Adipose tissue (tissue), 3 donors: ENCODE results near the gene RASA3. TPM values are rescaled to one million over a fixed set of nuclear protein-coding genes. Genes with fewer than 3 reads are reported as not detected.

Experiments
- H3K27ac ChIP-seq: one replicate; pipeline ENCODE4 v1.5.1; 2013; ENCODE audit warnings: low read depth, low read length
- WGBS, 3 donors: extraction: QIAGEN DNeasy Blood & Tissue Kit; methylation state at CpG; one replicate each; pipeline ENCODE4 v1.1.7; 2013; 5-methylcytosine and 5-hydroxymethylcytosine counted together
- polyA plus RNA-seq, 3 donors: library from polyadenylated mRNA; stranded (reverse); fragments of 200-250 nt; gene quantifications; one replicate each; pipeline ENCODE4 v1.2.3, GENCODE V29; 2013
- donor health status: healthy with polysubstance abuse.
- donor health status: Bipolar disorder and iron deficiency.
- donor health status: healthy.

Gene RASA3
- polyA plus RNA-seq, 3 donors: 14.8 to 62.0 (median 20.9) TPM

GRCh38 chr13:114067886-114068651 lies 64.4 kb downstream of the RASA3 start:
- 57 to 77% (median 61%) methylated on average over 24 of the region's 24 CpGs for WGBS, 3 donors
- H3K27ac ChIP-seq: peak overlapping the region; percentile 56

- WGBS, 3 donors: 35 to 83% (median 39%) methylated on average over 9 of the region's 9 CpGs
- no peak overlapping the region for H3K27ac ChIP-seq
Measured at GRCh38 chr13:114067381-114067885, 65.0 kb downstream of the RASA3 start.

- WGBS, 3 donors: 73 to 97% (median 74%) methylated on average over 7 of the region's 7 CpGs
- peak overlapping the region; percentile 43 for H3K27ac ChIP-seq
Measured at GRCh38 chr13:114066956-114067355, 65.5 kb downstream of the RASA3 start.

GRCh38 chr13:114065926-114066774 lies 66.3 kb downstream of the RASA3 start:
- WGBS, 3 donors: 65 to 79% (median 67%) methylated on average over 33 to 35 of the region's 35 CpGs
- peak overlapping the region; percentile 99 for H3K27ac ChIP-seq

GRCh38 chr13:114065141-114065925 lies 67.1 kb downstream of the RASA3 start:
- peak overlapping the region; percentile 99 for H3K27ac ChIP-seq
- WGBS, 3 donors: 10 to 27% (median 12%) methylated on average over 25 of the region's 25 CpGs

- peak overlapping the region; percentile 99 for H3K27ac ChIP-seq
Measured at GRCh38 chr13:114064450-114065140, 67.8 kb downstream of the RASA3 start.

GRCh38 chr13:114063545-114064449 lies 68.6 kb downstream of the RASA3 start:
- WGBS, 3 donors: 29 to 63% (median 33%) methylated on average over 22 of the region's 22 CpGs

More at GRCh38 chr13:114064450-114065140, 67.8 kb downstream of the RASA3 start:
- 15 to 33% (median 24%) methylated on average over 20 of the region's 20 CpGs for WGBS, 3 donors

GRCh38 chr13:114062754-114063153 lies 69.7 kb downstream of the RASA3 start:
- WGBS, 3 donors: 43 to 87% (median 51%) methylated on average over 16 of the region's 16 CpGs
- no peak overlapping the region for H3K27ac ChIP-seq

More at GRCh38 chr13:114063545-114064449, 68.6 kb downstream of the RASA3 start:
- H3K27ac ChIP-seq: peak overlapping the region; percentile 99

GRCh38 chr13:114062341-114062740 lies 70.1 kb downstream of the RASA3 start:
- WGBS, 3 donors: 89 to 96% (median 91%) methylated on average over 34 of the region's 34 CpGs
- H3K27ac ChIP-seq: no peak overlapping the region

- H3K27ac ChIP-seq: no peak overlapping the region
- WGBS, 3 donors: 93 to 96% (median 94%) methylated on average over 20 of the region's 20 CpGs
Measured at GRCh38 chr13:114061744-114062143, 70.7 kb downstream of the RASA3 start.

- H3K27ac ChIP-seq: no peak overlapping the region
- 91 to 95% (median 93%) methylated on average over 18 of the region's 18 CpGs for WGBS, 3 donors
Measured at GRCh38 chr13:114061047-114061446, 71.4 kb downstream of the RASA3 start.

- 84 to 88% (median 88%) methylated on average over 51 to 53 of the region's 53 CpGs for WGBS, 3 donors
- peak overlapping the region; percentile 10 for H3K27ac ChIP-seq
Measured at GRCh38 chr13:114059946-114060860, 72.2 kb downstream of the RASA3 start.

GRCh38 chr13:114059428-114059827 lies 73.0 kb downstream of the RASA3 start:
- WGBS, 3 donors: 93 to 96% (median 94%) methylated on average over 16 of the region's 16 CpGs
- H3K27ac ChIP-seq: no peak overlapping the region

GRCh38 chr13:114058051-114058867 lies 74.2 kb downstream of the RASA3 start:
- H3K27ac ChIP-seq: no peak overlapping the region
- 79 to 90% (median 79%) methylated on average over 30 of the region's 30 CpGs for WGBS, 3 donors
